GM19035 (cell line): Measurements from ENCODE around the gene TMEM258.

Experiments
- ATAC-seq: cut with Tn5 transposase; IDR thresholded peaks from one replicate; pipeline ENCODE4 v1.9.1; 2021; ENCODE audit not compliant: unreplicated experiment

TMEM258 gene

GRCh38 chr11:61826930-61827570, 34.7 kb upstream of the TMEM258 start:
- ATAC-seq, result peak; percentile 7

DNA sequence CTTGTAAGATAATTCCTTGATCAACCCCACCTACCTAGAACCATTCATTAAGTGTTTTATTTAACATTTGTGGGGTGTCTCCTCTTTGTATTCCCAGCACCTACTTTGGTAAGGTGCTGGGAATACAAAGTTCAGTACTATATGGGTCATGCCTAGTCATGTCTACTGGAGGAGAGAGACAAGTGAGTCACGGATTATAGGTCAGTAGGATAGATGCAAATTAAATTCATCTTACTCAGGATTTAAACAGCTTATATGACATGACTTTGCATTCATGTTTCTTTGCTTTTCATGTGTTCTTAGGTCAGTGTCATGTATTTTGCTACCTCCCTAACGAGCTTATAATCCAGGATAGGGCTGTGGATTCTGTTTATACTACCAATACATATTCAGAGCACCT, 27.8 kb upstream of the TMEM258 start:
- no peak for ATAC-seq

DNA sequence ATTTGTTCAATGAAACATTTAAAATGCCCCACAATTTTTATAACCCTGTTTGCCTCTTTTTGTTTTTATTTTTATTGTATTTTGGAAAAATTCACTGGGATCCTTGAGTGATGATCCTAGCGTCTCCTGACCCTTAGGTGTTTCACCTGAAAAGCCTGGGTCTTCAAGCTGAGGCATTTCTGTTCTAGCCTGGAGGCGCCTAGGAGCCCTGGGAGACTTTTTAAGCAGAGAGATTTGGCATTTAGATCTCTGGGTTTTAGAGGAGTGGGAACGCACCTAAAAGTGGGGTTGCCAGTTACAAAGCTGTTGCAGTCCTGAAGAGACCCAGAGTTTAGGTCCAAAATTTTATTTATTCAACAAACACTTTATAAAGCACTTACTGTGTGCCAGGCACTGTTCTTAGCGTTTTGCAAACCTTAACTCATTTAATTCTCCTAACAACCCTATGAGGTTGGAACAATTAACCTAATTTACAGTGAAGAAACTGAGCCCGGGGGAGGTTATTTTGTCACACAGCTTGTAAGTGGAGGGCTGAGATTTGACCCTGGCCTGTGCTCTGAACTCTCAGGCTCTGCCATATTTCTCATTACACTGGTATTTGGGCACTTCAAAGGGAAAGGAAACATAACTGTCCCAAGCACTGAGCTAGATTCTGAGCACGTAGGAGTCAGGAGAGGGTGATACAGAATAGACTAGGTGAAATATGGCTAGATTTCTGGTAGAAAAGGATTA, 25.2 kb upstream of the TMEM258 start:
- ATAC-seq, result no peak

DNA sequence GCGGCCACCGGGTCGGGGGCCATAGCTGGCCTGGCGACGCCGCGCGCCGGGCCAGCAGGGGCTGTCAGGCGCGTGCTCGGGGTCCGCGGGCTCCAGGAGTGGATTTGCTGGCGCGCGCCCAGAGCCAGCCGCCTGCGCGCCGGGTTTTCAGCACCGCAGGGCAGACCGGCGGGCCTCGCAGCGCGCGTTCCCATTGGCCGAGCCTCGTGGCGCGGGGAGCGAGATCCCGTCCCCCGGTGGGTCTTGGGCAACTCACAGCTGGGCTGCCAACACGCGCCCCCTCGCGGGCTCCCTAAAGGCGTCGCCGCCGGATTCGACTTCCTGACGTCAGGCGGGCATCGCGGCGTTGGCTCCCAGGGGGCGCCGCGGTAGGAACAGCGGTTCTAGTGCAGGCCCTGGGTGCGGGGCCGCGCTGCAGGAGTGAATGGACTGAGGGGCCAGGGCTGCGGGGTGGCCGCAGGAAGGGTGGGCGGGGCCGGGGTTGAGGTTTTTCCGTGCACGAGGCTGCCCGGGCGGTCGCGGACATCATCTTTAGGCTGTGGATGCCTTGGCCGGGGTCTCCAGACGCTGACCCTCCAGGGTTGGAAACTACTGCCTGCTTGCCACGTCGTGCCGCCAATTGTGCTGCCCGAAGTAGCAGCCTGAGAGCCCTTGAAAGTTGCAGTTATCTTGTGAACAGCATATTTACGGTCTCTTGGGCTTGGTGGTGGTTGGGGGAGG, 24.5 kb upstream of the TMEM258 start, which contains the start of gene FADS1:
FADS1 (minus strand) TSS at position 268 of the 720 bp plus-strand sequence; CDS start at position 194, 74 bp downstream.
- ATAC-seq, result peak; percentile 41

DNA sequence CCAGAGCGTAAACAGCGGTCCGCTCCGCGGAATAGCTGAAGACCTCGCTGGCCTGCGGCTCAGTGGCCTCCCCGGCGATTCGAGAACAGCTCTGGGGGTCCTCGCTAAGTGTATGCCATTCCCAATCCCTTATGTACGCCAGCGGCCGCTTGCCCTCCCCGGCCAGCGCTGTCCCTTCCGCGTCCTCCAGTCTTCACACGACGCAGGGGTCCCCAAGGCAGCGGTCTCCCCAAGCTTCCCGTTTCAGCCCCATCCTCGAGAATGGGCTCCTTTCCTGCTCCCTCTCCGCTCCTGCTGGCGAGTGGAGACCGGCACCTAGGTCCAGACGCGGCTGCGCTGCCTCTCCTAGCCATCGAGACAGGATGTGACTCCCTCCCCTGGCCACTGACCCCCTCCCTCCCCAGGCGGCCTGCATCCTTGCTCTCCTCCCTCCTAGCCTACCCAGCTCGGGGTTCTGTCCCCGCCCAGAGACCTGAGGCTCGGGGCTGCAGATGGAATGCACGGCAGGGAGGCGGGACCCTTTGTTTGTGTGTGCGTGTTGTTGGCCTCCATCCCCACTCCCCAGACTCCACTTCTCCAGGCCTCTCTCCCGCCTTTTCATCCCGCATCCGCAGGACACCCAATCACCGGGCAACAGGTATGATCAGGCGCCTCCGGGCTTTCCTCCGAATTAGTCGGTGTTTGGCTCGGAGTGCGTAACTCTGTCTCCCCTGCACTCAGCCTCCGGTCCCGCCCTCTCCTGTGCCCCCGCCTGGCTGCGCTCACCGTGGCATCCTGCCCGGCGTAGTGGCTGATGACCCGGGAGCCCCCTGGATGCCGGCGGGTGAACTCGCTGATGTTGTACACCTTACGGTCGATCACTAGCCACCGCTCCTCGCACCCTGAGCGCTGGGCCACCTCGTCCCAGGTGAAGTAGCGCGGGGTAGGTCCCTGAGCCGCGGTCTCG, 23.7 kb upstream of the TMEM258 start:
- peak; percentile 31 for ATAC-seq

GRCh38 chr11:61814958-61815789, 22.8 kb upstream of the TMEM258 start:
- ATAC-seq, result peak; percentile 70

GRCh38 chr11:61814247-61814957, 22.0 kb upstream of the TMEM258 start:
- no peak for ATAC-seq

DNA sequence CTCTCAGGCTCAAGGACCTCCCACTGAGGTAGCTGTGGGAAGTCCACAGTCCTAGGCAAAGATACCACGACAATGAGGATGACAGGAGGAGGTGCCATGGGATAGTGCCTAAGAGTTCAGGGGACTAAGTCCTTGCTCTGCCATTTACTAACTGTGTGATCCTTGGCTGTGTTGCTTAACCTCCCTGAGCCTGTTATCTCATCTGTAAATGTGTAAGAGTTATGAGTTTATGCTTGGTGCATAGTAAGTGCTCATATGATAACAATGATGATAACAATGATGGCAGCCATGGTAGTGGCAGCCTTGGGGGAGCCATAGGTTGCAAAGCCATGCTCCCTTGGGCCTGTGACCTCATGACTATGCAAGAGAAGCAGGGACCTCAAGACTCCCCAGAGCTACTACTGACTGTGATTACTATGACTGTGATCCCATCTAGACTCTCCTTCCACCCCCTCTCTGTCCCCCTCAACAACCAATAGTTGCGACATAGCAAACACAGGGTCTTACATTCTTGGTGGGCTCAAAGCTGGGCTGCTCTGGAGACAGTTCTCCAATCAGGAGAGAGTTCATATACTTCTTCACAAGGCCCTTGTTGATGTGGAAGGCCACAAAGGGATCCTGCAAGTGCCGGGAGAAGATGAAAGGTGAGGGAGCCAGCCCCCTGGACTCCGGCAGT, 20.5 kb upstream of the TMEM258 start:
- ATAC-seq, result no peak

DNA sequence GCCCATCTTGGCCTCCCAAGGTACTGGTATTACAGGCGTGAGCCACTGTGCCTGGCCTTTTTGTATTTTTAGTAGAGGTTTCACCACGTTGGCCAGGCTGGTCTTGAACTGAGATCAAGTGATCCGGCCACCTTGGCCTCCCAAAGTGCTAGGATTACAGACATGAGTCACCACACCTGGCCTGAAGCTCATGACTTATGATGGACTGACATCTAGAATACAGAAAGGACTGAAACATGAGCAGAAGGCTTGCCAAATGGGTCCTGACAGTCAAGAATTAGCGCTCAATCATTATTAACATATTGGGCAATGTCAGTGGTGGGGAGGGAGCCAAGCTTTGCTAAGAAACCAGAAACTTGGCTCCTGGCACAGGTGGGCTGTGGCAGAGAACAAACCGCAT, 19.4 kb upstream of the TMEM258 start:
- no peak for ATAC-seq

- no peak for ATAC-seq
These were observed 18.3 kb upstream of the TMEM258 start for GRCh38 chr11:61810671-61811175.

DNA sequence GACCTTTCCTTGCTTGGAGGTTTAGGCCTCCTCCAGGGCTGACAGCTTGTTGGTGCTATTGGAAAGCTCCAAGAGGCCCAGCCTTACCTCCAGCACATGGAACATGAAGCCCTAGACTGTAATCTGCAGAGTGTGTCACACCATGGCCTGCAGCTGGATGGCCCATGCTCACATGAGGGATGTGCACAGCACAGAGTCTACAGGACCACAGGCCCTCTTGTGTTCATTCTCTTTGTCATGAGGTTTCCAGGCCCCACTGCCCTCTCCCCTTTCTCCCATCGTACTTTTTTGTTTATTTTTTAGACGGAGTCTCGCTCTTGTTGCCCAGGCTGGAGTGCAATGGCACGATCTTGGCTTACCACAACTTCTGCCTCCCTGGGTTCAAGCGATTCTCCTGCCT, 14.4 kb upstream of the TMEM258 start:
- ATAC-seq, result no peak

- ATAC-seq, result no peak
These were observed 12.7 kb upstream of the TMEM258 start for GRCh38 chr11:61805146-61805545.

DNA sequence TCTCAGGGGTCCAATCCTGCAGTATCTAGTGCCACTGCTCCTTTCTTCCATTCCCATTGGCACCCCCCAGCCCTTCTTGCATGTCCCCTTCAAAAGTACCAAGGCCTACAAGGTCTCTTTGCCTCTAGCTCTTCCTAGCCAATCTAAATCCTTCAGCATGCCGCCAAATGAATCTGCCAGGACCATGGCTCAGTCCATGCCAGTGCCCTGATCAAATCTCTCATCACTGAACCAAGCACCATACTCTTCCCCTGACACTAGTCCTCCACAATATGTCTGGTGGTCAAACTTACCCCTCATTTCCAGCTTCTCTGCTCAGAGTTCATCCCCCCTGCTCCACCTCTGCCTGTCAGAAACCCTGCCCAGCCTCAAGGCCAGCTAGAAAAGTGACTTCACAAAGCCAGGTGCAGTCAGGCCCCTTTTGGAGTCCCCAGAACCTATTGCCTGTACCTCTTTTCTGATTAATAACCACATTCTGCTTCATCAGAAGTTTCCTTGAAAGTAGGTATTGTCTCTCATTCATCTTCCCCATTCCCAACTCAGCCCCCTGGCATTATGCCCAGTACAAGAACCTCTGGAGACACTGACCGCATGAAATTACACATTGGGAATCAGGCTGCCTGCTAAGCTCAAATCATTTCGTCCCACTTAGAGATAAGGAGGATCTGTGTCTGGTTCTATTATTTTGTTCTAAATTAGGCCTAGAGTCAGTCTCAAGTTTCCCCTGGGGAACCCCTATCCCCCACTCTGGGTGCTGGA, 11.7 kb upstream of the TMEM258 start:
- no peak for ATAC-seq

GRCh38 chr11:61802605-61803004, 10.2 kb upstream of the TMEM258 start:
- no peak for ATAC-seq

DNA sequence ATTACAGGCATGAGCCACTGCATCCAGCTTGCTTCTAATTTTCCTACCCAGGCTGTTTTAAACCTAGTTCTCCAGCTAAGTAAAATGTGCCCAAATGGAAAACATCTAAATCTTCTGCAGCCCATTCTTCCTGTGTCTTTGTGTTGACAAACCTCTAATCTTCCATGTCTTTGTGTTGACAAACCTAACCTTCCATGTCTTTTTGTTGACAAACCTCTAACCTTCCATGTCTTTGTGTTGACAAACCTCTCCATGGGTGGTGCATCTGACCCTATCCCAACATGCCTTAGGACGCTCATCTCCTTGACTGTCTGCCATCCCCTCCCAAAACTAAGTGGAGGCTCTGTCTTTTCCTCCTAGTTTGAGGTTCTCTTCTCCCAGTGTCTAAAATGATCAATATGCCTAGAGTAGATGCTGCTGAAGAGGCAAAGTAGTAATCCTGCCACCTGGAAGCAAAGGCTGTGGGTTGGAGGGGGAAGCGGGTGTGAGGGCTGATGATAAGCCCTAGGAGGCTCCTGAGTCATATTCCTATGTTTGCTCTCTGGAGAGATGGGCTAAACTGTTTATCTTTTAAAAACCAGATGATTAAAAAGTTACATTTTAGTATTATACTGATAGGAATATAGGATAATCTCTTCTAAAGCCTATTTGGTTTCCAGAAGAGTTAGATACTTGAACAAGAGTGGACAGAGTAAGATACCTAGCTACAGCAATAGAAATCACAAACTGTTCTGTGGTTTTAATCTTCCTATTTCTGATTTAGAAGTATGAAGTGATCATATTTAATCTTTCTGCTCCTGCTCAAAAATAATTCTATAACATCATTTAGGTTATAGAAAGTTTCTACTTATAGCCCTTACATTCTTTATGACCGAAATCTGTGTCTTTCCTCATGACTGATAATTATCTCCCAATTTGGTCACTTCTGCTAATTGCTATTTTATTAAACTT, 8.2 kb upstream of the TMEM258 start:
- no peak for ATAC-seq

DNA sequence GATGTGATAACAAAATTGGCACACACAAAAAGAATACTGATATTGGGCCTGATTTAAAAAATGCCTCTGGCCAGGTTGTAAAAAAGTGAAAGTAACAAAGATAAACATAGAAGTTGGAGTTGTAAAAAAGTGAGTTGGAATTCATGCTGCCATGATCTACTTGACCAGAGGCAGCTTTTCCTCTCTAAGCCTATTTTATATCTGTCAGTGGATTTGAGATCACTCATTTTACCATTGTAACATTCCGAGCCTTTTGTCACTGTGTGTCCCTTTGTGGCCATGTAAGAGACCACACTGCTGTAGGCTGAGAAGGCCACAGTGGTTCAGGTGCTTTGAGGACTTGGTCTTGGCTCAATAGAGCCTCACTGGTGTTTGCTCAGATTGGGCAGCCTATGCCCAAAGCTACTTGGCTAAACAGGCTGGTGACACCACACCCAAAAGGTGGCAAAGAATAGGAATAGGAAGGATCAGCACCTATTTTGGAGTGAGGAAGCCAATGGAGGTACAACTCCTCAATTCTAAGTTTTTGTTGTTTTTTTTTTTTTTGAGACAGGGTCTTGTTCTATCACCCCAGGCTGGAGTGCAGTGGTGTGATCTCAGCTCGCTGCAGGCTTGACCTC, 7.4 kb upstream of the TMEM258 start:
- no peak for ATAC-seq
